Erythroblast (primary cell): ENCODE measurements around the gene H6PD.

ENCODE experiments used
- DNase-seq, 2 experiments: peaks; one replicate each; lab custom pipeline; 2025; lab: John Stamatoyannopoulos, UW
- GATA1 ChIP-seq: IDR thresholded peaks from 2 replicates; pipeline ENCODE4 v1.6.1; 2011; ENCODE audit warnings: low read depth, mild to moderate bottlenecking, control low read depth, low read length, moderate library complexity
- POLR2A ChIP-seq: IDR thresholded peaks from 2 replicates; pipeline ENCODE4 v1.6.1; 2011; ENCODE audit warnings: mild to moderate bottlenecking, low read length

H6PD gene

GRCh38 chr1:9289090-9289534, 54.5 kb downstream of the H6PD start:
- TF ChIP-seq GATA1 (no peak), POLR2A (no peak)
- DNase-seq = peak; percentile 69 to 81

GRCh38 chr1:9289711-9290485, 55.3 kb downstream of the H6PD start:
- TF ChIP-seq GATA1 (no peak), POLR2A (no peak)
- peak in 1 of 2 experiments; percentile 9 for DNase-seq

GRCh38 chr1:9291914-9292360, 57.4 kb downstream of the H6PD start:
- TF ChIP-seq POLR2A (no peak), GATA1 (no peak)
- peak; percentile 14 to 28 for DNase-seq

GRCh38 chr1:9292361-9293240, 58.0 kb downstream of the H6PD start, which contains the start of gene SPSB1:
Gene SPSB1, plus strand, starts transcription at chr1:9292894. Its CDS starts 62,998 bp downstream, at chr1:9355892.
- DNase-seq = peak; percentile 46 to 48
- no peak for TF ChIP-seq POLR2A
- TF ChIP-seq GATA1 = no peak

GRCh38 chr1:9293241-9293532, 58.6 kb downstream of the H6PD start:
- no peak for DNase-seq
- TF ChIP-seq POLR2A = no peak
- TF ChIP-seq GATA1 = no peak

GRCh38 chr1:9293533-9294404, 59.2 kb downstream of the H6PD start:
- no peak for TF ChIP-seq GATA1
- TF ChIP-seq POLR2A = no peak
- DNase-seq = peak; percentile 18 to 27

GRCh38 chr1:9294405-9294773, 59.8 kb downstream of the H6PD start:
- TF ChIP-seq POLR2A (no peak), GATA1 (no peak)
- DNase-seq = no peak

GRCh38 chr1:9294910-9295636, 60.5 kb downstream of the H6PD start:
- TF ChIP-seq GATA1 (no peak), POLR2A (no peak)
- peak in 1 of 2 experiments; percentile 13 for DNase-seq

- no peak for DNase-seq
Observed at GRCh38 chr1:9295884-9296283, 61.3 kb downstream of the H6PD start.

GRCh38 chr1:9296850-9297249, 62.3 kb downstream of the H6PD start:
- TF ChIP-seq POLR2A (no peak), GATA1 (no peak)
- no peak for DNase-seq

More at GRCh38 chr1:9295884-9296283, 61.3 kb downstream of the H6PD start:
- TF ChIP-seq POLR2A (no peak), GATA1 (no peak)

GRCh38 chr1:9297831-9298230, 63.3 kb downstream of the H6PD start:
- no peak for DNase-seq
- TF ChIP-seq GATA1 (no peak), POLR2A (no peak)

GRCh38 chr1:9298282-9298681, 63.7 kb downstream of the H6PD start:
- TF ChIP-seq GATA1 = no peak
- TF ChIP-seq POLR2A = no peak
- no peak for DNase-seq

GRCh38 chr1:9299571-9300541, 65.3 kb downstream of the H6PD start:
- peak; percentile 67 to 80 for DNase-seq
